HepG2 (cell line): ENCODE results near the gene AS3MT. TPM values are rescaled to one million over a fixed set of nuclear protein-coding genes. Genes with fewer than 3 reads are reported as not detected.
A peak's percentile ranks its signal among the peaks of the same experiment; 100 is the strongest.

Experiments used
- AHDC1 ChIP-seq: sonication (generic); formaldehyde crosslinking; IDR thresholded peaks from 2 replicates; pipeline ENCODE4 v1.5.1; 2020; ENCODE audit warnings: mild to moderate bottlenecking, missing genetic modification reagents, borderline replicate concordance
- ARID5B ChIP-seq: IDR thresholded peaks from 2 replicates; pipeline ENCODE4 v1.4.0; 2020; ENCODE audit warnings: mild to moderate bottlenecking, missing genetic modification reagents
- ISL2 ChIP-seq: sonication (generic); formaldehyde crosslinking; IDR thresholded peaks from 2 replicates; pipeline ENCODE4 v1.5.0; 2020; ENCODE audit warnings: missing genetic modification reagents
- KAT2B ChIP-seq: fragments of 150-350 bp; IDR thresholded peaks from 2 replicates; pipeline ENCODE4 v1.6.1; 2014; ENCODE audit warnings: low read depth, low read length, borderline replicate concordance
- MBD4 ChIP-seq: IDR thresholded peaks from 2 replicates; pipeline ENCODE4 v1.6.1; 2012; ENCODE audit warnings: low read length, inconsistent platforms, borderline replicate concordance
- NCOA2 ChIP-seq: sonication (generic); formaldehyde crosslinking; IDR thresholded peaks from 2 replicates; pipeline ENCODE4 v1.8.0; 2022; ENCODE audit warnings: inconsistent platforms
- ONECUT2 ChIP-seq: sonication (generic); formaldehyde crosslinking; IDR thresholded peaks from 2 replicates; pipeline ENCODE4 v1.4.0; 2020; ENCODE audit warnings: missing genetic modification reagents
- RARA ChIP-seq: IDR thresholded peaks from 2 replicates; pipeline ENCODE4 v1.6.1; 2016; ENCODE audit warnings: missing genetic modification reagents, missing compliant biosample characterization
- TCF12 ChIP-seq, 2 experiments: fragments of 450-650 bp in 1 of 2; sonication (generic) in 1 of 2; formaldehyde crosslinking in 1 of 2; IDR thresholded peaks; 2 replicates each; pipeline versions ENCODE4 v1.6.1 to v1.8.0; 2017 to 2022; ENCODE audit warnings: antibody characterized with exemption in 1 of 2, mild to moderate bottlenecking in 1 of 2, missing genetic modification reagents in 1 of 2, moderate library complexity in 1 of 2
- ZFP36L1 ChIP-seq: sonication (generic); formaldehyde crosslinking; IDR thresholded peaks from 2 replicates; pipeline ENCODE4 v1.8.0; 2022; ENCODE audit warnings: mild to moderate bottlenecking, missing genetic modification reagents, moderate library complexity
- ZNF124 ChIP-seq: sonication (generic); formaldehyde crosslinking; IDR thresholded peaks from 2 replicates; pipeline ENCODE4 v1.4.0; 2020; ENCODE audit warnings: missing genetic modification reagents
- ZNF652 ChIP-seq: IDR thresholded peaks from 2 replicates; pipeline ENCODE4 v1.6.1; 2016; ENCODE audit warnings: low read depth, borderline replicate concordance
- polyA plus RNA-seq, 8 experiments: library from polyadenylated mRNA; depleted of rRNA in 3 of 8; stranded (reverse) in 7 of 8; unstranded in 1 of 8; fragments of >200 nt; fragmentation: Illumina TruSeq in 4 of 8; extraction: Trizol in 4 of 8; gene quantifications; 2 replicates each; pipeline versions ENCODE4 v1.2.1 to v1.2.3, GENCODE V29; 2011 to 2016; ENCODE audit warnings: low read depth in 4 of 8, missing spikeins in 1 of 8, mixed read lengths in 1 of 8; ENCODE audit not compliant: insufficient read depth in 1 of 8
- total RNA-seq, 5 experiments: library from RNA; depleted of rRNA; stranded (reverse); fragments of >200 nt; fragmentation: Illumina TruSeq; extraction: Trizol; gene quantifications; 2 replicates each; pipeline ENCODE4 v1.2.3, GENCODE V29; 2016; ENCODE audit warnings: low read depth in 1 of 5
- TF ChIP-seq, protein P1 (sequence below), 2 experiments: sonication (generic) in 1 of 2; formaldehyde crosslinking in 1 of 2; IDR thresholded peaks; 2 replicates each; pipeline versions ENCODE4 v1.4.0 to v1.6.1; 2016 to 2020; ENCODE audit warnings: borderline replicate concordance in 1 of 2, low read depth in 1 of 2, mild to moderate bottlenecking in 1 of 2, missing genetic modification reagents in 1 of 2

AS3MT gene
- total and polyA plus RNA-seq, 2 of the 13 experiments (the other 11 are each of a cell fraction or from before 2014, with no cell fraction given): 8.7 to 17.4 TPM

- TF ChIP-seq, protein P1, sequence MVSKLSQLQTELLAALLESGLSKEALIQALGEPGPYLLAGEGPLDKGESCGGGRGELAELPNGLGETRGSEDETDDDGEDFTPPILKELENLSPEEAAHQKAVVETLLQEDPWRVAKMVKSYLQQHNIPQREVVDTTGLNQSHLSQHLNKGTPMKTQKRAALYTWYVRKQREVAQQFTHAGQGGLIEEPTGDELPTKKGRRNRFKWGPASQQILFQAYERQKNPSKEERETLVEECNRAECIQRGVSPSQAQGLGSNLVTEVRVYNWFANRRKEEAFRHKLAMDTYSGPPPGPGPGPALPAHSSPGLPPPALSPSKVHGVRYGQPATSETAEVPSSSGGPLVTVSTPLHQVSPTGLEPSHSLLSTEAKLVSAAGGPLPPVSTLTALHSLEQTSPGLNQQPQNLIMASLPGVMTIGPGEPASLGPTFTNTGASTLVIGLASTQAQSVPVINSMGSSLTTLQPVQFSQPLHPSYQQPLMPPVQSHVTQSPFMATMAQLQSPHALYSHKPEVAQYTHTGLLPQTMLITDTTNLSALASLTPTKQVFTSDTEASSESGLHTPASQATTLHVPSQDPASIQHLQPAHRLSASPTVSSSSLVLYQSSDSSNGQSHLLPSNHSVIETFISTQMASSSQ (IDR thresholded peaks at IDR 0.05; ENCODE audit: low read depth): peak; percentile 74; the same call in 1 of the 2 replicates
- TF ChIP-seq, protein P1 (CRISPR knock-in tag; IDR thresholded peaks at IDR 0.05; ENCODE audit: borderline replicate concordance): no peak
- no peak for TF ChIP-seq AHDC1 (CRISPR knock-in tag)
- peak; percentile 42; the same call in 1 of the 2 replicates for TF ChIP-seq ISL2
- 0 out of 2 replicates have a peak, but pooled peaks have one; percentile 26 for TF ChIP-seq RARA (CRISPR knock-in tag)
- TF ChIP-seq ONECUT2 (CRISPR knock-in tag): peak; percentile 91
- no peak for TF ChIP-seq ZNF124 (CRISPR knock-in tag)
- TF ChIP-seq NCOA2 (CRISPR knock-in tag): peak; percentile 38; the same call in 1 of the 2 replicates
- peak; percentile 95 for TF ChIP-seq KAT2B
- TF ChIP-seq ZFP36L1 (CRISPR knock-in tag): no peak
- no peak for TF ChIP-seq MBD4
- TF ChIP-seq ARID5B: 0 out of 2 replicates have a peak, but pooled peaks have one; percentile 36
- no peak for TF ChIP-seq ZNF652
- TF ChIP-seq TCF12 (IDR thresholded peaks at IDR 0.05): no peak
- peak; percentile 30; the same call in 1 of the 2 replicates for TF ChIP-seq TCF12 (CRISPR knock-in tag; IDR thresholded peaks at IDR 0.05)
Measured at GRCh38 chr10:102876747-102877153, 7.5 kb downstream of the AS3MT start (continued).
